H9 (cell line): ENCODE data around the gene TAAR8. TPM values are rescaled to one million over a fixed set of nuclear protein-coding genes. Genes with fewer than 3 reads are reported as not detected.

Experiments
- DNase-seq: peaks from one replicate; pipeline ENCODE4 v3.0.0-alpha.2; 2017
- H2AFZ ChIP-seq: one replicate; pipeline ENCODE4 v1.6.1; 2013; ENCODE audit warnings: mild to moderate bottlenecking, low read length, control low read depth, moderate library complexity
- H2AK5ac ChIP-seq: 2 replicates; pipeline ENCODE4 v1.6.1; 2013; ENCODE audit warnings: low read length, control low read depth, mixed read lengths; ENCODE audit not compliant: insufficient read length
- H2BK120ac ChIP-seq: one replicate; pipeline ENCODE4 v1.6.1; 2013; ENCODE audit warnings: low read depth, mild to moderate bottlenecking, low read length, control low read depth, inconsistent platforms; ENCODE audit not compliant: poor library complexity, severe bottlenecking
- H2BK12ac ChIP-seq: 2 replicates; pipeline ENCODE4 v1.6.1; 2013; ENCODE audit warnings: low read length, control low read depth, mixed read lengths, low read depth; ENCODE audit not compliant: insufficient read length
- H2BK15ac ChIP-seq: 2 replicates; pipeline ENCODE4 v1.6.1; 2013; ENCODE audit warnings: low read depth, low read length, control low read depth
- H2BK20ac ChIP-seq: one replicate; pipeline ENCODE4 v1.6.1; 2013; ENCODE audit warnings: low read depth, mild to moderate bottlenecking, low read length, control low read depth, inconsistent platforms; ENCODE audit not compliant: poor library complexity, severe bottlenecking
- H2BK5ac ChIP-seq: 2 replicates; pipeline ENCODE4 v1.6.1; 2013; ENCODE audit warnings: low read length, control low read depth, mixed read lengths; ENCODE audit not compliant: insufficient read length
- H3K14ac ChIP-seq: 2 replicates; pipeline ENCODE4 v1.6.1; 2013; ENCODE audit warnings: low read length, control low read depth; ENCODE audit not compliant: insufficient read depth
- H3K18ac ChIP-seq: 2 replicates; pipeline ENCODE4 v1.6.1; 2013; ENCODE audit warnings: low read depth, mild to moderate bottlenecking, mixed read lengths, low read length, control low read depth; ENCODE audit not compliant: insufficient read length
- H3K23ac ChIP-seq: 2 replicates; pipeline ENCODE4 v1.6.1; 2013; ENCODE audit warnings: low read length, control low read depth, mixed read lengths, low read depth; ENCODE audit not compliant: insufficient read length
- H3K23me2 ChIP-seq: 2 replicates; pipeline ENCODE4 v1.6.1; 2013; ENCODE audit warnings: low read depth, mild to moderate bottlenecking, mixed read lengths, low read length, control low read depth; ENCODE audit not compliant: insufficient read length, poor library complexity, severe bottlenecking
- H3K27ac ChIP-seq: 2 replicates; pipeline ENCODE4 v1.5.1; 2013; ENCODE audit warnings: low read length, control low read depth, mixed read lengths, low read depth; ENCODE audit not compliant: insufficient read length
- H3K27me3 ChIP-seq: 2 replicates; pipeline ENCODE4 v1.6.1; 2013; ENCODE audit warnings: low read length, control low read depth, inconsistent platforms; ENCODE audit not compliant: insufficient read depth
- H3K4ac ChIP-seq: 2 replicates; pipeline ENCODE4 v1.6.1; 2013; ENCODE audit warnings: low read depth, mild to moderate bottlenecking, control low read depth, inconsistent platforms, low read length, moderate library complexity
- H3K4me1 ChIP-seq: 2 replicates; pipeline ENCODE4 v1.6.1; 2013; ENCODE audit warnings: low read length, control low read depth, inconsistent platforms; ENCODE audit not compliant: insufficient read depth
- H3K4me2 ChIP-seq: 2 replicates; pipeline ENCODE4 v1.6.1; 2013; ENCODE audit warnings: low read length, control low read depth, mixed read lengths; ENCODE audit not compliant: insufficient read length, insufficient read depth
- H3K56ac ChIP-seq: 2 replicates; pipeline ENCODE4 v1.6.1; 2013; ENCODE audit warnings: low read depth, mild to moderate bottlenecking, mixed read lengths, low read length, control low read depth; ENCODE audit not compliant: insufficient read length
- H3K79me1 ChIP-seq: 2 replicates; pipeline ENCODE4 v1.6.1; 2013; ENCODE audit warnings: low read depth, mild to moderate bottlenecking, moderate library complexity, low read length, control low read depth, inconsistent platforms; ENCODE audit not compliant: insufficient read depth, poor library complexity, severe bottlenecking
- H3K79me2 ChIP-seq: 2 replicates; pipeline ENCODE4 v1.6.1; 2013; ENCODE audit warnings: low read length, control low read depth, inconsistent platforms; ENCODE audit not compliant: insufficient read depth
- H3K9ac ChIP-seq: 2 replicates; pipeline ENCODE4 v1.6.1; 2013; ENCODE audit warnings: low read length, control low read depth, mixed read lengths; ENCODE audit not compliant: insufficient read length; ENCODE audit errors: extremely low read depth
- H3K9me3 ChIP-seq: one replicate; pipeline ENCODE4 v1.6.1; 2013; ENCODE audit warnings: low read depth, low read length, inconsistent platforms; ENCODE audit not compliant: control insufficient read depth
- H3T11ph ChIP-seq: one replicate; pipeline ENCODE4 v1.6.1; 2013; ENCODE audit warnings: mild to moderate bottlenecking, low read length, control low read depth, inconsistent platforms
- H4K20me1 ChIP-seq: one replicate; pipeline ENCODE4 v1.6.1; 2013; ENCODE audit not compliant: control insufficient read depth, insufficient read length, insufficient read depth
- H4K5ac ChIP-seq: 2 replicates; pipeline ENCODE4 v1.6.1; 2013; ENCODE audit warnings: low read depth, mild to moderate bottlenecking, mixed read lengths, low read length, control low read depth; ENCODE audit not compliant: insufficient read length
- H4K8ac ChIP-seq: replicated peaks from 2 replicates; pipeline ENCODE4 v1.6.1; 2013; ENCODE audit warnings: low read length, control low read depth, mixed read lengths, low read depth; ENCODE audit not compliant: insufficient read length
- H4K91ac ChIP-seq: 2 replicates; pipeline ENCODE4 v1.6.1; 2013; ENCODE audit warnings: low read depth, mild to moderate bottlenecking, moderate library complexity, mixed read lengths, low read length, control low read depth; ENCODE audit not compliant: insufficient read length
- H3K27ac Mint-ChIP-seq, 3 experiments: 2 replicates in 2 of 3; 3 replicates in 1 of 3; pipeline ENCODE4 v1.8.0; 2020 to 2021; ENCODE audit warnings: mixed read lengths in 3 of 3, mild to moderate bottlenecking in 1 of 3, moderate library complexity in 1 of 3
- H3K27me3 Mint-ChIP-seq: 2 replicates; pipeline ENCODE4 v1.8.0; 2021; ENCODE audit warnings: low read depth, mild to moderate bottlenecking, moderate library complexity, mixed read lengths
- H3K36me3 Mint-ChIP-seq, 3 experiments: 2 replicates in 2 of 3; 3 replicates in 1 of 3; pipeline ENCODE4 v1.8.0; 2020 to 2021; ENCODE audit warnings: low read depth in 3 of 3, mixed read lengths in 3 of 3; ENCODE audit not compliant: insufficient read depth in 1 of 3
- H3K4me1 Mint-ChIP-seq, 2 experiments: 2 replicates each; pipeline ENCODE4 v1.8.0; 2020; ENCODE audit warnings: mixed read lengths in 2 of 2
- H3K4me3 Mint-ChIP-seq, 2 experiments: 2 replicates in 1 of 2; 3 replicates in 1 of 2; pipeline ENCODE4 v1.8.0; 2020 to 2021; ENCODE audit warnings: mild to moderate bottlenecking in 2 of 2, mixed read lengths in 2 of 2, moderate library complexity in 1 of 2
- H3K9me3 Mint-ChIP-seq, 2 experiments: 2 replicates in 1 of 2; 3 replicates in 1 of 2; pipeline ENCODE4 v1.8.0; 2020; ENCODE audit warnings: mild to moderate bottlenecking in 2 of 2, mixed read lengths in 2 of 2, moderate library complexity in 1 of 2
- WGBS: extraction: QIAGEN DNeasy Blood & Tissue Kit; methylation state at CpG from one replicate; pipeline ENCODE4 v1.1.7; 2013; ENCODE audit warnings: missing lambda C conversion rate, low lambda C conversion rate, mixed read lengths; ENCODE audit not compliant: insufficient read length; ENCODE audit errors: extremely low coverage; 5-methylcytosine and 5-hydroxymethylcytosine counted together
- total RNA-seq: library from RNA; stranded (reverse); gene quantifications from 2 replicates; pipeline ENCODE4 v1.2.1, GENCODE V29; 2021
- TF ChIP-seq, protein P1 (sequence below): fragments of 200-600 bp; sonication (generic); conservative IDR thresholded peaks from 3 replicates; pipeline ENCODE4 v1.8.0; 2021; ENCODE audit warnings: antibody characterized with exemption, mild to moderate bottlenecking

The TAAR8 gene
- total RNA-seq, 1 experiment from 2014 or later = not detected

DNA sequence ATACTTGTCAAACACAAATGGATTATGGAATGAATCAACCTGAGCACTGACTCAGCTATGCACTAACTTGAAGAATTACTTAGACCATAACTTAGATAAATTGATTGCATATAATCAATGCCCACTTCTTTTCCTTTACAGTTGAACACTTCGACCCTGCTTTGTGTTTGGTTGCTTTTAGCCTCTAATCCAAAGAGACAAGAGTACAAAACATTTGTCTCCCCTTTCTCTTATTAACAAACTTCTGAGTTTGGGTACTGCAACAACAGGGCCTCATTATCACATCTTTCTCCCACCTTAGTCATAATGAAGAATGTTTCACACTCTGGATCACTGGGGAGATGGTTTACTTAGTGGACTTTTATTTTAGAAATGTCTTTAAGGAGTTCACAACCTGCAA is 15.1 kb downstream of the TAAR8 start:
- Mint-ChIP-seq H3K27me3 (no peaks in the 10 kb centered on the region), H3K27ac (peak overlapping the region in 1 of 3 experiments; percentile 17; a peak in 1 of 7 replicates), H3K4me3 (no peak overlapping the region), H3K9me3 (no peaks in the 10 kb centered on the region), H3K36me3 (no peaks in the 10 kb centered on the region), H3K4me1 (peaks cover 32% of the 10 kb centered on the region in 2 experiments)
- Histone ChIP-seq H3K4ac (no peak overlapping the region), H3K14ac (no peak overlapping the region), H3K56ac (no peak overlapping the region), H3K9ac (no peak overlapping the region), H3K4me2 (no peak overlapping the region), H2BK120ac (no peak overlapping the region), H3K23ac (no peak overlapping the region), H3K79me2 (no peaks in the 10 kb centered on the region), H3K4me1 (peaks cover 7% of the 10 kb centered on the region; the same call in 1 of the 2 replicates), H3K79me1 (no peaks in the 10 kb centered on the region), H2BK12ac (no peak overlapping the region), H4K91ac (no peak overlapping the region), H4K5ac (no peak overlapping the region), H3K27me3 (no peaks in the 10 kb centered on the region), H4K20me1 (no peaks in the 10 kb centered on the region), H2AK5ac (no peak overlapping the region), H3K27ac (no peak overlapping the region), H3T11ph (no peak overlapping the region), H3K23me2 (no peaks in the 10 kb centered on the region), H3K9me3 (no peaks in the 10 kb centered on the region), H4K8ac (no peak overlapping the region), H2BK20ac (no peak overlapping the region), H3K18ac (no peak overlapping the region), H2BK5ac (no peak overlapping the region), H2AFZ (no peak overlapping the region), H2BK15ac (no peak overlapping the region)
- TF ChIP-seq, protein P1, sequence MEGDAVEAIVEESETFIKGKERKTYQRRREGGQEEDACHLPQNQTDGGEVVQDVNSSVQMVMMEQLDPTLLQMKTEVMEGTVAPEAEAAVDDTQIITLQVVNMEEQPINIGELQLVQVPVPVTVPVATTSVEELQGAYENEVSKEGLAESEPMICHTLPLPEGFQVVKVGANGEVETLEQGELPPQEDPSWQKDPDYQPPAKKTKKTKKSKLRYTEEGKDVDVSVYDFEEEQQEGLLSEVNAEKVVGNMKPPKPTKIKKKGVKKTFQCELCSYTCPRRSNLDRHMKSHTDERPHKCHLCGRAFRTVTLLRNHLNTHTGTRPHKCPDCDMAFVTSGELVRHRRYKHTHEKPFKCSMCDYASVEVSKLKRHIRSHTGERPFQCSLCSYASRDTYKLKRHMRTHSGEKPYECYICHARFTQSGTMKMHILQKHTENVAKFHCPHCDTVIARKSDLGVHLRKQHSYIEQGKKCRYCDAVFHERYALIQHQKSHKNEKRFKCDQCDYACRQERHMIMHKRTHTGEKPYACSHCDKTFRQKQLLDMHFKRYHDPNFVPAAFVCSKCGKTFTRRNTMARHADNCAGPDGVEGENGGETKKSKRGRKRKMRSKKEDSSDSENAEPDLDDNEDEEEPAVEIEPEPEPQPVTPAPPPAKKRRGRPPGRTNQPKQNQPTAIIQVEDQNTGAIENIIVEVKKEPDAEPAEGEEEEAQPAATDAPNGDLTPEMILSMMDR = no peak
- no peak for DNase-seq
- no CpG with 5 or more reads among the region's 1 CpG for WGBS
